IgD-negative memory B cell (primary cell): ENCODE results near the gene TSGA10IP. TPM values are rescaled to one million over a fixed set of nuclear protein-coding genes. Genes with fewer than 3 reads are reported as not detected.

Experiments used
- H3K27ac Mint-ChIP-seq, 3 donors: one replicate each; pipeline ENCODE4 v1.8.0; 2020 to 2022; ENCODE audit warnings: mild to moderate bottlenecking in 3 of 3, mixed read lengths in 3 of 3, moderate library complexity in 1 of 3
- H3K27me3 Mint-ChIP-seq: one replicate; pipeline ENCODE4 v1.8.0; 2021; ENCODE audit warnings: mixed read lengths
- H3K36me3 Mint-ChIP-seq: one replicate; pipeline ENCODE4 v1.8.0; 2020; ENCODE audit warnings: mild to moderate bottlenecking, mixed read lengths
- H3K4me1 Mint-ChIP-seq, 3 donors: one replicate each; pipeline ENCODE4 v1.8.0; 2020 to 2022; ENCODE audit warnings: mixed read lengths in 3 of 3, mild to moderate bottlenecking in 1 of 3
- H3K4me3 Mint-ChIP-seq, 4 donors: one replicate each; pipeline ENCODE4 v1.8.0; 2020 to 2022; ENCODE audit warnings: mild to moderate bottlenecking in 4 of 4, mixed read lengths in 4 of 4, moderate library complexity in 3 of 4
- H3K9me3 Mint-ChIP-seq, 3 donors: one replicate each; pipeline ENCODE4 v1.8.0; 2020 to 2021; ENCODE audit warnings: mixed read lengths in 3 of 3, mild to moderate bottlenecking in 1 of 3
- polyA plus RNA-seq: library from polyadenylated mRNA; unstranded; fragments of 300-500 nt; fragmentation: Illumina TruSeq; gene quantifications from one replicate; pipeline ENCODE4 v1.2.3, GENCODE V29; 2021

TSGA10IP gene
- polyA plus RNA-seq, 1 donor from 2014 or later, result not detected

GRCh38 chr11:65911682-65912568, 33.4 kb upstream of the TSGA10IP start:
- peak overlapping the region in 1 of 3 donors; percentile 25 for H3K27ac Mint-ChIP-seq
- peaks cover 5% of the 10 kb centered on the region for H3K36me3 Mint-ChIP-seq
- no peaks in the 10 kb centered on the region for H3K9me3 Mint-ChIP-seq
- peak overlapping the region in 1 of 4 donors; percentile 40 for H3K4me3 Mint-ChIP-seq
- H3K4me1 Mint-ChIP-seq, result peaks cover 7 to 19% (median 8%) of the 10 kb centered on the region in 3 donors
- H3K27me3 Mint-ChIP-seq, result peaks cover 33% of the 10 kb centered on the region

GRCh38 chr11:65912845-65913244, 32.4 kb upstream of the TSGA10IP start:
- no peaks in the 10 kb centered on the region for H3K9me3 Mint-ChIP-seq
- peak overlapping the region in 1 of 4 donors; percentile 7 for H3K4me3 Mint-ChIP-seq
- peaks cover 32% of the 10 kb centered on the region for H3K27me3 Mint-ChIP-seq
- peaks cover 10 to 20% (median 10%) of the 10 kb centered on the region in 3 donors for H3K4me1 Mint-ChIP-seq
- H3K27ac Mint-ChIP-seq, result peak overlapping the region in 1 of 3 donors; percentile 35
- peaks cover 5% of the 10 kb centered on the region for H3K36me3 Mint-ChIP-seq

- no peaks in the 10 kb centered on the region for H3K9me3 Mint-ChIP-seq
- peak overlapping the region in 1 of 3 donors; percentile 43 for H3K27ac Mint-ChIP-seq
Observed at GRCh38 chr11:65915101-65915820, 30.0 kb upstream of the TSGA10IP start.

GRCh38 chr11:65915821-65916251, 29.4 kb upstream of the TSGA10IP start:
- Mint-ChIP-seq H3K27ac (no peak overlapping the region), H3K27me3 (peaks cover 9% of the 10 kb centered on the region), H3K36me3 (peaks cover 5% of the 10 kb centered on the region), H3K4me3 (peak overlapping the region in 2 of 4 donors; percentile 52 to 57), H3K4me1 (peaks cover 10 to 18% (median 14%) of the 10 kb centered on the region in 3 donors), H3K9me3 (no peaks in the 10 kb centered on the region)

More at GRCh38 chr11:65915101-65915820, 30.0 kb upstream of the TSGA10IP start:
- peaks cover 10 to 18% (median 14%) of the 10 kb centered on the region in 3 donors for H3K4me1 Mint-ChIP-seq
- peak overlapping the region in 3 of 4 donors; percentile 52 to 57 (median 52) for H3K4me3 Mint-ChIP-seq
- peaks cover 5% of the 10 kb centered on the region for H3K36me3 Mint-ChIP-seq
- peaks cover 14% of the 10 kb centered on the region for H3K27me3 Mint-ChIP-seq

GRCh38 chr11:65916391-65916790, 28.9 kb upstream of the TSGA10IP start:
- H3K4me3 Mint-ChIP-seq, result peak overlapping the region in 3 of 4 donors; percentile 63 to 92 (median 88)
- peaks cover 5% of the 10 kb centered on the region for H3K27me3 Mint-ChIP-seq
- peak overlapping the region in 1 of 3 donors; percentile 85 for H3K27ac Mint-ChIP-seq
- peaks cover 5% of the 10 kb centered on the region for H3K36me3 Mint-ChIP-seq
- H3K4me1 Mint-ChIP-seq, result peaks cover 10 to 18% (median 14%) of the 10 kb centered on the region in 3 donors
- H3K9me3 Mint-ChIP-seq, result no peaks in the 10 kb centered on the region

- Mint-ChIP-seq H3K36me3 (peaks cover 5% of the 10 kb centered on the region), H3K4me3 (peak overlapping the region; percentile 88 to 92 (median 89)), H3K4me1 (peaks cover 10 to 18% (median 14%) of the 10 kb centered on the region in 3 donors), H3K27me3 (no peaks in the 10 kb centered on the region), H3K27ac (peak overlapping the region in 2 of 3 donors; percentile 46 to 85), H3K9me3 (no peaks in the 10 kb centered on the region)
Observed at GRCh38 chr11:65917077-65917433, 28.2 kb upstream of the TSGA10IP start.

- Mint-ChIP-seq H3K27ac (peak overlapping the region in 2 of 3 donors; percentile 78 to 95), H3K36me3 (peaks cover 7% of the 10 kb centered on the region), H3K27me3 (no peaks in the 10 kb centered on the region), H3K4me3 (peak overlapping the region; percentile 88 to 97 (median 96)), H3K9me3 (no peaks in the 10 kb centered on the region), H3K4me1 (peaks cover 12 to 20% (median 14%) of the 10 kb centered on the region in 3 donors)
Observed at GRCh38 chr11:65917434-65918210, 27.7 kb upstream of the TSGA10IP start.

- Mint-ChIP-seq H3K9me3 (no peaks in the 10 kb centered on the region), H3K27ac (peak within 1 kb of the TSS; percentile 83 to 98 (median 95)), H3K4me1 (peaks cover 14 to 23% (median 15%) of the 10 kb centered on the region in 3 donors), H3K36me3 (peaks cover 8% of the 10 kb centered on the region), H3K27me3 (no peaks in the 10 kb centered on the region), H3K4me3 (peak within 1 kb of the TSS; percentile 88 to 97 (median 96))
Observed at GRCh38 chr11:65918211-65919140, 26.8 kb upstream of the TSGA10IP start, which contains the start of gene C11orf68. TSS of gene C11orf68 (minus strand) at chr11:65919062. CDS start at chr11:65919031, 31 bp downstream.

- peaks cover 14 to 23% (median 15%) of the 10 kb centered on the region in 3 donors for H3K4me1 Mint-ChIP-seq
- peak within 1 kb of the TSS; percentile 88 to 97 (median 96) for H3K4me3 Mint-ChIP-seq
- H3K9me3 Mint-ChIP-seq, result no peaks in the 10 kb centered on the region
Observed at GRCh38 chr11:65919141-65919572, 26.1 kb upstream of the TSGA10IP start, which contains the start of gene DRAP1. TSS of gene DRAP1 (plus strand) at chr11:65919426. CDS start at chr11:65919502, 76 bp downstream.

GRCh38 chr11:65919573-65920371, 25.5 kb upstream of the TSGA10IP start:
- Mint-ChIP-seq H3K27me3 (no peaks in the 10 kb centered on the region), H3K4me1 (peaks cover 11 to 21% (median 15%) of the 10 kb centered on the region in 3 donors), H3K36me3 (peaks cover 7% of the 10 kb centered on the region), H3K27ac (peak overlapping the region; percentile 83 to 95 (median 92)), H3K4me3 (peak overlapping the region; percentile 88 to 97 (median 96)), H3K9me3 (no peaks in the 10 kb centered on the region)

More at GRCh38 chr11:65919141-65919572, 26.1 kb upstream of the TSGA10IP start, which contains the start of gene DRAP1:
- H3K27ac Mint-ChIP-seq, result peak within 1 kb of the TSS; percentile 83 to 98 (median 95)
- H3K27me3 Mint-ChIP-seq, result no peaks in the 10 kb centered on the region
- H3K36me3 Mint-ChIP-seq, result peaks cover 8% of the 10 kb centered on the region

- peak overlapping the region in 1 of 3 donors; percentile 95 for H3K27ac Mint-ChIP-seq
- peaks cover 10 to 15% (median 11%) of the 10 kb centered on the region in 3 donors for H3K4me1 Mint-ChIP-seq
- no peaks in the 10 kb centered on the region for H3K9me3 Mint-ChIP-seq
- H3K27me3 Mint-ChIP-seq, result no peaks in the 10 kb centered on the region
- H3K36me3 Mint-ChIP-seq, result peaks cover 4% of the 10 kb centered on the region
- H3K4me3 Mint-ChIP-seq, result peak overlapping the region; percentile 88 to 97 (median 96)
Observed at GRCh38 chr11:65920372-65920802, 24.9 kb upstream of the TSGA10IP start.

GRCh38 chr11:65921033-65921555, 24.2 kb upstream of the TSGA10IP start:
- Mint-ChIP-seq H3K36me3 (peaks cover 4% of the 10 kb centered on the region), H3K9me3 (no peaks in the 10 kb centered on the region), H3K4me1 (peaks cover 10 to 15% (median 11%) of the 10 kb centered on the region in 3 donors), H3K27me3 (no peaks in the 10 kb centered on the region), H3K4me3 (peak overlapping the region; percentile 81 to 97 (median 92)), H3K27ac (no peak overlapping the region)
